Esophagus squamous epithelium (tissue), 4 donors: ENCODE measurements around the gene TMEM35B.

Experiments used
- POLR2A ChIP-seq, 4 donors: fragments of 450-650 bp; IDR thresholded peaks; one replicate each; pipeline ENCODE4 v1.6.1; 2017; ENCODE audit warnings: antibody characterized with exemption in 4 of 4, mild to moderate bottlenecking in 4 of 4, moderate library complexity in 3 of 4
- TF ChIP-seq, protein P1 (sequence below), 6 experiments: fragments of 450-650 bp in 4 of 6; fragments of 200-600 bp in 2 of 6; sonication (generic) in 2 of 6; IDR thresholded peaks; one replicate each; pipeline ENCODE4 v1.5.1; 2016 to 2019; ENCODE audit warnings: antibody characterized with exemption in 6 of 6, mild to moderate bottlenecking in 4 of 6, moderate library complexity in 4 of 6

GRCh38 chr1:35001743-35002142 is 16.6 kb upstream of the TMEM35B start:
- TF ChIP-seq, protein P1, sequence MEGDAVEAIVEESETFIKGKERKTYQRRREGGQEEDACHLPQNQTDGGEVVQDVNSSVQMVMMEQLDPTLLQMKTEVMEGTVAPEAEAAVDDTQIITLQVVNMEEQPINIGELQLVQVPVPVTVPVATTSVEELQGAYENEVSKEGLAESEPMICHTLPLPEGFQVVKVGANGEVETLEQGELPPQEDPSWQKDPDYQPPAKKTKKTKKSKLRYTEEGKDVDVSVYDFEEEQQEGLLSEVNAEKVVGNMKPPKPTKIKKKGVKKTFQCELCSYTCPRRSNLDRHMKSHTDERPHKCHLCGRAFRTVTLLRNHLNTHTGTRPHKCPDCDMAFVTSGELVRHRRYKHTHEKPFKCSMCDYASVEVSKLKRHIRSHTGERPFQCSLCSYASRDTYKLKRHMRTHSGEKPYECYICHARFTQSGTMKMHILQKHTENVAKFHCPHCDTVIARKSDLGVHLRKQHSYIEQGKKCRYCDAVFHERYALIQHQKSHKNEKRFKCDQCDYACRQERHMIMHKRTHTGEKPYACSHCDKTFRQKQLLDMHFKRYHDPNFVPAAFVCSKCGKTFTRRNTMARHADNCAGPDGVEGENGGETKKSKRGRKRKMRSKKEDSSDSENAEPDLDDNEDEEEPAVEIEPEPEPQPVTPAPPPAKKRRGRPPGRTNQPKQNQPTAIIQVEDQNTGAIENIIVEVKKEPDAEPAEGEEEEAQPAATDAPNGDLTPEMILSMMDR (IDR thresholded peaks at IDR 0.05), result no peak
- TF ChIP-seq POLR2A (IDR thresholded peaks at IDR 0.05), result no peak
